Loucy (cell line): ENCODE data around the gene ADCY5.

Experiments
- EZH2phosphoT487 ChIP-seq: fragments of 200-600 bp; IDR thresholded peaks from 2 replicates; pipeline ENCODE4 v1.6.1; 2018; ENCODE audit warnings: antibody characterized with exemption, mild to moderate bottlenecking, moderate library complexity, borderline replicate concordance
- TF ChIP-seq, protein P1 (sequence below): fragments of 200-600 bp; sonication (generic); conservative IDR thresholded peaks from 2 replicates; pipeline ENCODE4 v1.5.1; 2014; ENCODE audit warnings: mild to moderate bottlenecking, antibody characterized with exemption, low read length

DNA sequence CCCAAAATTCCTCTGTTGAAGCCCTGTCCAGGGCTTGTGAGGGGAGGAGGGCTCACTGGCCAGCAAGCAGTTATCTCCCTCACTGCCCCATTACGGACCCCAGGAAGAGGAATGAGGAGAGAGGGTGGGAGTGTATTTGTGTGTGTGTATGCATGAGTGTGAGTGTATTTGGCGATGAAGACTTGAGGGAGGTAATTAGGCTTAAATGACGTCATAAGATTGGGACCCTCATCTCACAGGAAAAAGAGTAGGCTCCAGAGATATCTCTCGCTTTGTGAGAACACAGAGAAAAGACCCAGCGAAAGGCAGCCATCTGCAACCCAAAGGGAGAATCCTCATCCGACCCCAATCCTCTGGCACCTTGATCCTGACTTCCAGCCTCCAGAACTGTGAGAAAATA, 32.2 kb downstream of the ADCY5 start:
- TF ChIP-seq, protein P1, sequence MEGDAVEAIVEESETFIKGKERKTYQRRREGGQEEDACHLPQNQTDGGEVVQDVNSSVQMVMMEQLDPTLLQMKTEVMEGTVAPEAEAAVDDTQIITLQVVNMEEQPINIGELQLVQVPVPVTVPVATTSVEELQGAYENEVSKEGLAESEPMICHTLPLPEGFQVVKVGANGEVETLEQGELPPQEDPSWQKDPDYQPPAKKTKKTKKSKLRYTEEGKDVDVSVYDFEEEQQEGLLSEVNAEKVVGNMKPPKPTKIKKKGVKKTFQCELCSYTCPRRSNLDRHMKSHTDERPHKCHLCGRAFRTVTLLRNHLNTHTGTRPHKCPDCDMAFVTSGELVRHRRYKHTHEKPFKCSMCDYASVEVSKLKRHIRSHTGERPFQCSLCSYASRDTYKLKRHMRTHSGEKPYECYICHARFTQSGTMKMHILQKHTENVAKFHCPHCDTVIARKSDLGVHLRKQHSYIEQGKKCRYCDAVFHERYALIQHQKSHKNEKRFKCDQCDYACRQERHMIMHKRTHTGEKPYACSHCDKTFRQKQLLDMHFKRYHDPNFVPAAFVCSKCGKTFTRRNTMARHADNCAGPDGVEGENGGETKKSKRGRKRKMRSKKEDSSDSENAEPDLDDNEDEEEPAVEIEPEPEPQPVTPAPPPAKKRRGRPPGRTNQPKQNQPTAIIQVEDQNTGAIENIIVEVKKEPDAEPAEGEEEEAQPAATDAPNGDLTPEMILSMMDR: no peak
- TF ChIP-seq EZH2phosphoT487: no peak
